ENCODE measurements around the gene GRIK2. TPM values are rescaled to one million over a fixed set of nuclear protein-coding genes. Genes with fewer than 3 reads are reported as not detected.

GRIK2 gene
- total and polyA plus RNA-seq, 2 donors (not counting 3 experiments of a cell fraction or from before 2014, with no cell fraction given), result not detected

DNA sequence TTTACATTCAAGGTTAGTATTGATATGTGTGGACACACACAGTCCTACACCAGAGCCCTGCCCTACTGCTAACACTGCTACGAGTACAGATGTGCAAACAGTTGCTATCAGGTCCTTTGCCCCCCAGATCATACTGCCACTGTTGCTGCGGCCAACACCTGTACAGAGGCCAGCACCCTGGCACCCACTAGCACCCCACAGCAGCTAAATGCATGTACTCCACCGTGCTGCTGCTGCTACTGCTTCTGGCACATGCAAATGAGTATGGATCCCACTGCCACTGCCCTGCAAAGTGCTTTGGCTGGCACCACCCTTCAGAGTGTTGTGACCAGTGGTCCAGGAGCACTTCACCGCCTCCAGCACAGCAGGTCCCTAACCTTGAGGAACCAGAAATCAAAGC lies 621.9 kb downstream of the GRIK2 start:
- FAIRE-seq, result no peak
- Histone ChIP-seq H3K27me3 (ENCODE audit: control insufficient read depth in 2 of 2, insufficient read depth in 2 of 2, low read length in 2 of 2) (no peaks in the 10 kb centered on the region), H3K36me3 (ENCODE audit: control insufficient read depth in 2 of 2, extremely low read depth in 1 of 2, insufficient read depth in 2 of 2, low read length in 2 of 2) (no peaks in the 10 kb centered on the region), H3K9ac (replicated peaks; ENCODE audit: extremely low read depth, insufficient read depth, low read length) (no peak overlapping the region), H3K9me1 (replicated peaks; ENCODE audit: control insufficient read depth, extremely low read depth, insufficient read depth, low read length) (no peaks in the 10 kb centered on the region), H3K9me3 (replicated peaks; ENCODE audit: control insufficient read depth, insufficient read depth, low read length) (peaks cover 5% of the 10 kb centered on the region), H3K79me2 (ENCODE audit: control insufficient read depth, insufficient read depth, low read length) (no peaks in the 10 kb centered on the region), H3K4me1 (ENCODE audit: control insufficient read depth, extremely low read depth, insufficient read depth, low read length) (no peaks in the 10 kb centered on the region), H3K4me3 (replicated peaks in 1 of 3; ENCODE audit: insufficient read depth in 1 of 3, low read depth in 1 of 3, low read length in 3 of 3) (no peak overlapping the region), H2AFZ (ENCODE audit: low read depth, low read length) (no peak overlapping the region), H4K20me1 (replicated peaks; ENCODE audit: control insufficient read depth, extremely low read depth, insufficient read depth, low read length) (no peaks in the 10 kb centered on the region), H3K27ac (ENCODE audit: insufficient read depth, low read depth, low read length) (no peak overlapping the region), H3K4me2 (ENCODE audit: insufficient read depth, low read length) (no peak overlapping the region)
- intact Hi-C loops (cut with micrococcal nuclease), result no loop called here
- no TSS peak for BruUV-seq (replicated peaks)
- dilution Hi-C loops (cut with MboI; ENCODE audit: extremely low pct_ligation_motif_present, low sequenced_read_pairs), result no loop called here
- ChIA-PET CTCF (no interaction called here), POLR2A (no interaction called here)
- no peak for DNase-seq (ENCODE audit: low read depth, low spot score)
- TF ChIP-seq POLR2A (IDR thresholded peaks at IDR 0.05; ENCODE audit: low read depth, low read length) (no peak), MYC (IDR thresholded peaks at IDR 0.05; ENCODE audit: low read depth, low read length) (no peak), GATA2 (IDR thresholded peaks at IDR 0.05; ENCODE audit: insufficient read depth, insufficient read length, low read depth, low read length) (no peak), FOS (IDR thresholded peaks at IDR 0.05; ENCODE audit: borderline replicate concordance, insufficient read depth, low read length) (no peak), POLR2AphosphoS5 (IDR thresholded peaks at IDR 0.05; ENCODE audit: insufficient read depth, low read depth, low read length) (no peak), EZH2 (IDR thresholded peaks at IDR 0.05; ENCODE audit: borderline replicate concordance, low read depth, low read length, severe bottlenecking) (no peak), JUN (IDR thresholded peaks at IDR 0.05; ENCODE audit: borderline replicate concordance, insufficient read depth, insufficient read length, low read depth) (no peak)
- TF ChIP-seq, protein P1, sequence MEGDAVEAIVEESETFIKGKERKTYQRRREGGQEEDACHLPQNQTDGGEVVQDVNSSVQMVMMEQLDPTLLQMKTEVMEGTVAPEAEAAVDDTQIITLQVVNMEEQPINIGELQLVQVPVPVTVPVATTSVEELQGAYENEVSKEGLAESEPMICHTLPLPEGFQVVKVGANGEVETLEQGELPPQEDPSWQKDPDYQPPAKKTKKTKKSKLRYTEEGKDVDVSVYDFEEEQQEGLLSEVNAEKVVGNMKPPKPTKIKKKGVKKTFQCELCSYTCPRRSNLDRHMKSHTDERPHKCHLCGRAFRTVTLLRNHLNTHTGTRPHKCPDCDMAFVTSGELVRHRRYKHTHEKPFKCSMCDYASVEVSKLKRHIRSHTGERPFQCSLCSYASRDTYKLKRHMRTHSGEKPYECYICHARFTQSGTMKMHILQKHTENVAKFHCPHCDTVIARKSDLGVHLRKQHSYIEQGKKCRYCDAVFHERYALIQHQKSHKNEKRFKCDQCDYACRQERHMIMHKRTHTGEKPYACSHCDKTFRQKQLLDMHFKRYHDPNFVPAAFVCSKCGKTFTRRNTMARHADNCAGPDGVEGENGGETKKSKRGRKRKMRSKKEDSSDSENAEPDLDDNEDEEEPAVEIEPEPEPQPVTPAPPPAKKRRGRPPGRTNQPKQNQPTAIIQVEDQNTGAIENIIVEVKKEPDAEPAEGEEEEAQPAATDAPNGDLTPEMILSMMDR (IDR thresholded peaks at IDR 0.05; ENCODE audit: extremely low read depth in 1 of 2, insufficient read depth in 1 of 2, low read depth in 1 of 2, low read length in 2 of 2), result no peak
- TF ChIP-seq, protein P2, sequence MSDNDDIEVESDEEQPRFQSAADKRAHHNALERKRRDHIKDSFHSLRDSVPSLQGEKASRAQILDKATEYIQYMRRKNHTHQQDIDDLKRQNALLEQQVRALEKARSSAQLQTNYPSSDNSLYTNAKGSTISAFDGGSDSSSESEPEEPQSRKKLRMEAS (IDR thresholded peaks at IDR 0.05; ENCODE audit: insufficient read depth, insufficient read length), result no peak

All from endothelial cell of umbilical vein (primary cell).